GM23248 (cell line): ENCODE results near the gene JARID2. TPM values are rescaled to one million over a fixed set of nuclear protein-coding genes. Genes with fewer than 3 reads are reported as not detected.

Experiments used
- DNase-seq: peaks from one replicate; pipeline ENCODE4 v3.0.0-alpha.2; 2015
- H2AFZ ChIP-seq: fragments of 200-600 bp; sonication (generic); 2 replicates; pipeline ENCODE4 v1.6.1; 2016; ENCODE audit warnings: antibody characterized with exemption
- H3F3A ChIP-seq: fragments of 200-600 bp; sonication (generic); 2 replicates; pipeline ENCODE4 v1.6.1; 2016; ENCODE audit warnings: mild to moderate bottlenecking, antibody characterized with exemption, mixed run types; ENCODE audit not compliant: insufficient read depth
- H3K27ac ChIP-seq: fragments of 200-600 bp; sonication (generic); 2 replicates; pipeline ENCODE4 v1.5.1; 2016; ENCODE audit warnings: mild to moderate bottlenecking
- H3K27me3 ChIP-seq: fragments of 200-600 bp; sonication (generic); replicated peaks from 2 replicates; pipeline ENCODE4 v1.6.1; 2016; ENCODE audit warnings: mild to moderate bottlenecking; ENCODE audit not compliant: insufficient read depth
- H3K36me3 ChIP-seq: fragments of 200-600 bp; sonication (generic); 2 replicates; pipeline ENCODE4 v1.6.1; 2016; ENCODE audit warnings: low read depth, mild to moderate bottlenecking
- H3K4me1 ChIP-seq: fragments of 200-600 bp; sonication (generic); 2 replicates; pipeline ENCODE4 v1.6.1; 2016; ENCODE audit warnings: mild to moderate bottlenecking; ENCODE audit not compliant: insufficient read depth
- H3K4me2 ChIP-seq: fragments of 200-600 bp; sonication (generic); one replicate; pipeline ENCODE4 v1.6.1; 2016; ENCODE audit warnings: mild to moderate bottlenecking; ENCODE audit not compliant: unreplicated experiment
- H3K4me3 ChIP-seq: fragments of 200-600 bp; sonication (generic); 2 replicates; pipeline ENCODE4 v1.5.1; 2016; ENCODE audit warnings: mild to moderate bottlenecking
- H3K79me2 ChIP-seq: fragments of 200-600 bp; sonication (generic); 2 replicates; pipeline ENCODE4 v1.6.1; 2016; ENCODE audit warnings: mild to moderate bottlenecking; ENCODE audit not compliant: insufficient read depth
- H3K9ac ChIP-seq: fragments of 200-600 bp; sonication (generic); 2 replicates; pipeline ENCODE4 v1.6.1; 2016; ENCODE audit warnings: mild to moderate bottlenecking
- H3K9me2 ChIP-seq: fragments of 200-600 bp; sonication (generic); 2 replicates; pipeline ENCODE4 v1.6.1; 2016; ENCODE audit warnings: mixed run types, mild to moderate bottlenecking, moderate library complexity; ENCODE audit not compliant: insufficient read depth
- H3K9me3 ChIP-seq: fragments of 200-600 bp; sonication (generic); one replicate; pipeline ENCODE4 v1.6.1; 2017; ENCODE audit warnings: low read depth
- H4K20me1 ChIP-seq: fragments of 200-600 bp; sonication (generic); 2 replicates; pipeline ENCODE4 v1.6.0; 2016; ENCODE audit not compliant: insufficient read depth
- EZH2 ChIP-seq: fragments of 200-600 bp; sonication (generic); IDR thresholded peaks from 2 replicates; pipeline ENCODE4 v1.6.1; 2018; ENCODE audit warnings: antibody characterized with exemption, mild to moderate bottlenecking; ENCODE audit not compliant: insufficient read depth, poor library complexity, severe bottlenecking
- EZH2phosphoT487 ChIP-seq: fragments of 200-600 bp; sonication (generic); IDR thresholded peaks from 2 replicates; pipeline ENCODE4 v1.6.1; 2018; ENCODE audit warnings: antibody characterized with exemption, moderate library complexity, mild to moderate bottlenecking, low read depth; ENCODE audit not compliant: insufficient read depth
- WGBS, 2 experiments: methylation state at CpG; one replicate each; pipeline ENCODE4 v1.1.6; 2015 to 2017; ENCODE audit warnings: low lambda C conversion rate in 2 of 2, low coverage in 1 of 2; ENCODE audit errors: missing lambda C conversion rate in 2 of 2; 5-methylcytosine and 5-hydroxymethylcytosine counted together
- in situ Hi-C: fragments of 300-500 bp; cut with MboI; formaldehyde crosslinking; loops from 2 replicates; pipeline ENCODE4 v1.15.0; 2020
- polyA plus RNA-seq: library from polyadenylated mRNA; unstranded; fragments of >200 nt; fragmentation: Nextera tagmentation; extraction: Ambion mirVana; gene quantifications from 2 replicates; pipeline ENCODE4 v1.2.1, GENCODE V29; 2016
- total RNA-seq: library from RNA; depleted of rRNA; stranded (reverse); fragments of >200 nt; shearing (Covaris generic); gene quantifications from 2 replicates; pipeline ENCODE4 v1.2.3, GENCODE V29; 2014

JARID2 gene
- total and polyA plus RNA-seq, 2 experiments from 2014 or later = 3.9 to 9.3 TPM

- H3K4me1 ChIP-seq = 0 out of 2 replicates have a peak, but pooled peaks cover 9% of the 10 kb centered on the region
- no peaks in the 10 kb centered on the region for H3K9me3 ChIP-seq
- H3K27ac ChIP-seq = 0 out of 2 replicates have a peak overlapping the region, but pooled peaks have one; percentile 4
- peaks cover 6% of the 10 kb centered on the region; the same call in 1 of the 2 replicates for H3F3A ChIP-seq
- H3K4me3 ChIP-seq = no peak overlapping the region
- no peaks in the 10 kb centered on the region for H3K36me3 ChIP-seq
- H3K27me3 ChIP-seq = no peaks in the 10 kb centered on the region
- TF ChIP-seq EZH2phosphoT487 = no peak
- no peak for TF ChIP-seq EZH2
- in situ Hi-C loops = no loop called here
- no peak overlapping the region for H2AFZ ChIP-seq
- H3K79me2 ChIP-seq = peaks cover 100% of the 10 kb centered on the region
- peaks cover 5% of the 10 kb centered on the region; the same call in 1 of the 2 replicates for H4K20me1 ChIP-seq
- no peaks in the 10 kb centered on the region for H3K9me2 ChIP-seq
- WGBS, 2 experiments = 98% methylated on average over 9 of the region's 9 CpGs
- no peak overlapping the region for H3K4me2 ChIP-seq
- no peak for DNase-seq
- H3K9ac ChIP-seq = no peak overlapping the region
Observed at GRCh38 chr6:15358579-15359327, 112.9 kb downstream of the JARID2 start.

- H3K27ac ChIP-seq = 0 out of 2 replicates have a peak overlapping the region, but pooled peaks have one; percentile 4
- H3K27me3 ChIP-seq = no peaks in the 10 kb centered on the region
- in situ Hi-C loops = no loop called here
- H3K79me2 ChIP-seq = peaks cover 100% of the 10 kb centered on the region
- no peaks in the 10 kb centered on the region for H3K9me2 ChIP-seq
- 93% methylated on average over 11 of the region's 11 CpGs for WGBS, 2 experiments
- H3K9ac ChIP-seq = no peak overlapping the region
- H3K4me1 ChIP-seq = 0 out of 2 replicates have a peak, but pooled peaks cover 8% of the 10 kb centered on the region
- 0 out of 2 replicates have a peak, but pooled peaks cover 6% of the 10 kb centered on the region for H3F3A ChIP-seq
- H3K4me2 ChIP-seq = no peak overlapping the region
- TF ChIP-seq EZH2 (no peak), EZH2phosphoT487 (no peak)
- no peaks in the 10 kb centered on the region for H3K36me3 ChIP-seq
- H3K4me3 ChIP-seq = no peak overlapping the region
- DNase-seq = peak; percentile 49
- H3K9me3 ChIP-seq = no peaks in the 10 kb centered on the region
- no peak overlapping the region for H2AFZ ChIP-seq
- H4K20me1 ChIP-seq = peaks cover 5% of the 10 kb centered on the region; the same call in 1 of the 2 replicates
Observed at GRCh38 chr6:15359335-15359862, 113.5 kb downstream of the JARID2 start.

GRCh38 chr6:15360300-15360699 is 114.4 kb downstream of the JARID2 start:
- peaks cover 100% of the 10 kb centered on the region for H3K79me2 ChIP-seq
- H3K27me3 ChIP-seq = no peaks in the 10 kb centered on the region
- H3K9me2 ChIP-seq = no peaks in the 10 kb centered on the region
- H3F3A ChIP-seq = 0 out of 2 replicates have a peak, but pooled peaks cover 6% of the 10 kb centered on the region
- no peak overlapping the region for H3K27ac ChIP-seq
- TF ChIP-seq EZH2phosphoT487 (no peak), EZH2 (no peak)
- in situ Hi-C loops = no loop called here
- peaks cover 5% of the 10 kb centered on the region; the same call in 1 of the 2 replicates for H4K20me1 ChIP-seq
- no peak overlapping the region for H2AFZ ChIP-seq
- peaks cover 7% of the 10 kb centered on the region for H3K4me1 ChIP-seq
- 98% methylated on average over 9 of the region's 9 CpGs for WGBS, 2 experiments
- no peak for DNase-seq
- no peaks in the 10 kb centered on the region for H3K36me3 ChIP-seq
- no peak overlapping the region for H3K9ac ChIP-seq
- H3K4me3 ChIP-seq = no peak overlapping the region
- no peaks in the 10 kb centered on the region for H3K9me3 ChIP-seq
- H3K4me2 ChIP-seq = no peak overlapping the region

- Histone ChIP-seq H3K9ac (no peak overlapping the region), H3K9me3 (no peaks in the 10 kb centered on the region), H3K27ac (no peak overlapping the region), H3F3A (0 out of 2 replicates have a peak, but pooled peaks cover 9% of the 10 kb centered on the region), H3K4me1 (peaks cover 16% of the 10 kb centered on the region), H3K4me2 (no peak overlapping the region), H3K79me2 (peaks cover 100% of the 10 kb centered on the region), H3K9me2 (no peaks in the 10 kb centered on the region), H3K4me3 (no peak overlapping the region), H4K20me1 (peaks cover 2% of the 10 kb centered on the region; the same call in 1 of the 2 replicates), H3K36me3 (no peaks in the 10 kb centered on the region), H2AFZ (no peak overlapping the region), H3K27me3 (no peaks in the 10 kb centered on the region)
- TF ChIP-seq EZH2 (no peak), EZH2phosphoT487 (no peak)
- DNase-seq = no peak
- in situ Hi-C loops = no loop called here
- 96 to 99% methylated on average over 3 of the region's 3 CpGs for WGBS, 2 experiments
Observed at GRCh38 chr6:15361197-15361596, 115.3 kb downstream of the JARID2 start.
